HL-60 (cell line): ENCODE measurements around the gene ARHGEF4.

Source experiments
- DNase-seq, 2 experiments: peaks; one replicate each; pipeline ENCODE4 v3.0.0-alpha.2; 2010 to 2020; ENCODE audit warnings: low read depth in 1 of 2, low spot score in 1 of 2
- H3K27ac ChIP-seq: fragments of 250-450 bp; sonication (Bioruptor Pico); replicated peaks from 2 replicates; pipeline ENCODE4 v1.5.1; 2020; ENCODE audit warnings: mild to moderate bottlenecking, moderate library complexity
- H3K27me3 ChIP-seq: fragments of 250-450 bp; sonication (Bioruptor Pico); 2 replicates; pipeline ENCODE4 v1.5.1; 2021; ENCODE audit warnings: mild to moderate bottlenecking, moderate library complexity; ENCODE audit not compliant: insufficient read depth, poor library complexity, severe bottlenecking
- H3K4me3 ChIP-seq: replicated peaks from 2 replicates; pipeline ENCODE4 v1.5.1; 2011; ENCODE audit warnings: mild to moderate bottlenecking, control low read depth, low read length; ENCODE audit not compliant: insufficient read depth
- GABPA ChIP-seq: IDR thresholded peaks from 2 replicates; pipeline ENCODE4 v1.6.1; 2012; ENCODE audit warnings: low read depth
- POLR2AphosphoS5 ChIP-seq: IDR thresholded peaks from 2 replicates; pipeline ENCODE4 v1.6.1; 2012; ENCODE audit warnings: low read depth
- SPI1 ChIP-seq: IDR thresholded peaks from 2 replicates; pipeline ENCODE4 v1.6.1; 2012; ENCODE audit warnings: low read depth, mild to moderate bottlenecking, borderline replicate concordance
- TF ChIP-seq, protein P1 (sequence below): IDR thresholded peaks from one replicate; pipeline ENCODE4 v1.5.1; 2011; ENCODE audit warnings: low read length, control low read depth, inconsistent platforms; ENCODE audit not compliant: insufficient read depth
- TF ChIP-seq, protein P2 (sequence below): IDR thresholded peaks from 2 replicates; pipeline ENCODE4 v1.6.1; 2012; ENCODE audit warnings: low read depth; ENCODE audit not compliant: insufficient replicate concordance

ARHGEF4 gene

DNA sequence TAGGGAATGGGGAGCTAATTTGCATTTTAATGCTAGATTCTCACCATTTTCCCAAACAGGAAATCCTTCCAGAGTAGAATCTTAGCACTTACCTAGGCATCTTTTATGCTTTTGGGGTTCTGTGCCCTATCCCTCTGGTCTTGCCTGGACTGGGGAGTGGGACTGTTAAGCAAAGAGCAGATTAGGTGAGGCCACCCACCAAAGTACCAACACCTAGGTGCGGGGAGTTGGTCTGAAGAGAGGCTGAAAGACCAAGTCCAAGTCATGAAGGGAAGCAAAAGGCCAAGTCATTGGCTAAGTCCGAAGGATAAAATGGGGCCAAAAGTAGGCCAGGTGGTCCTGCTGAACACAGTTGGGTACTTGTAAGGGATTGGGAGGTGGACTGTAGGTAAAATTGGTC lies 169.8 kb downstream of the ARHGEF4 start:
- TF ChIP-seq, protein P1, sequence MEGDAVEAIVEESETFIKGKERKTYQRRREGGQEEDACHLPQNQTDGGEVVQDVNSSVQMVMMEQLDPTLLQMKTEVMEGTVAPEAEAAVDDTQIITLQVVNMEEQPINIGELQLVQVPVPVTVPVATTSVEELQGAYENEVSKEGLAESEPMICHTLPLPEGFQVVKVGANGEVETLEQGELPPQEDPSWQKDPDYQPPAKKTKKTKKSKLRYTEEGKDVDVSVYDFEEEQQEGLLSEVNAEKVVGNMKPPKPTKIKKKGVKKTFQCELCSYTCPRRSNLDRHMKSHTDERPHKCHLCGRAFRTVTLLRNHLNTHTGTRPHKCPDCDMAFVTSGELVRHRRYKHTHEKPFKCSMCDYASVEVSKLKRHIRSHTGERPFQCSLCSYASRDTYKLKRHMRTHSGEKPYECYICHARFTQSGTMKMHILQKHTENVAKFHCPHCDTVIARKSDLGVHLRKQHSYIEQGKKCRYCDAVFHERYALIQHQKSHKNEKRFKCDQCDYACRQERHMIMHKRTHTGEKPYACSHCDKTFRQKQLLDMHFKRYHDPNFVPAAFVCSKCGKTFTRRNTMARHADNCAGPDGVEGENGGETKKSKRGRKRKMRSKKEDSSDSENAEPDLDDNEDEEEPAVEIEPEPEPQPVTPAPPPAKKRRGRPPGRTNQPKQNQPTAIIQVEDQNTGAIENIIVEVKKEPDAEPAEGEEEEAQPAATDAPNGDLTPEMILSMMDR = no peak
- TF ChIP-seq POLR2AphosphoS5 (no peak), SPI1 (no peak), GABPA (no peak)
- TF ChIP-seq, protein P2, sequence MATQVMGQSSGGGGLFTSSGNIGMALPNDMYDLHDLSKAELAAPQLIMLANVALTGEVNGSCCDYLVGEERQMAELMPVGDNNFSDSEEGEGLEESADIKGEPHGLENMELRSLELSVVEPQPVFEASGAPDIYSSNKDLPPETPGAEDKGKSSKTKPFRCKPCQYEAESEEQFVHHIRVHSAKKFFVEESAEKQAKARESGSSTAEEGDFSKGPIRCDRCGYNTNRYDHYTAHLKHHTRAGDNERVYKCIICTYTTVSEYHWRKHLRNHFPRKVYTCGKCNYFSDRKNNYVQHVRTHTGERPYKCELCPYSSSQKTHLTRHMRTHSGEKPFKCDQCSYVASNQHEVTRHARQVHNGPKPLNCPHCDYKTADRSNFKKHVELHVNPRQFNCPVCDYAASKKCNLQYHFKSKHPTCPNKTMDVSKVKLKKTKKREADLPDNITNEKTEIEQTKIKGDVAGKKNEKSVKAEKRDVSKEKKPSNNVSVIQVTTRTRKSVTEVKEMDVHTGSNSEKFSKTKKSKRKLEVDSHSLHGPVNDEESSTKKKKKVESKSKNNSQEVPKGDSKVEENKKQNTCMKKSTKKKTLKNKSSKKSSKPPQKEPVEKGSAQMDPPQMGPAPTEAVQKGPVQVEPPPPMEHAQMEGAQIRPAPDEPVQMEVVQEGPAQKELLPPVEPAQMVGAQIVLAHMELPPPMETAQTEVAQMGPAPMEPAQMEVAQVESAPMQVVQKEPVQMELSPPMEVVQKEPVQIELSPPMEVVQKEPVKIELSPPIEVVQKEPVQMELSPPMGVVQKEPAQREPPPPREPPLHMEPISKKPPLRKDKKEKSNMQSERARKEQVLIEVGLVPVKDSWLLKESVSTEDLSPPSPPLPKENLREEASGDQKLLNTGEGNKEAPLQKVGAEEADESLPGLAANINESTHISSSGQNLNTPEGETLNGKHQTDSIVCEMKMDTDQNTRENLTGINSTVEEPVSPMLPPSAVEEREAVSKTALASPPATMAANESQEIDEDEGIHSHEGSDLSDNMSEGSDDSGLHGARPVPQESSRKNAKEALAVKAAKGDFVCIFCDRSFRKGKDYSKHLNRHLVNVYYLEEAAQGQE = no peak
- DNase-seq = no peak
- no peak overlapping the region for H3K27ac ChIP-seq
- H3K4me3 ChIP-seq = no peak overlapping the region
- H3K27me3 ChIP-seq = peaks cover 7% of the 10 kb centered on the region

DNA sequence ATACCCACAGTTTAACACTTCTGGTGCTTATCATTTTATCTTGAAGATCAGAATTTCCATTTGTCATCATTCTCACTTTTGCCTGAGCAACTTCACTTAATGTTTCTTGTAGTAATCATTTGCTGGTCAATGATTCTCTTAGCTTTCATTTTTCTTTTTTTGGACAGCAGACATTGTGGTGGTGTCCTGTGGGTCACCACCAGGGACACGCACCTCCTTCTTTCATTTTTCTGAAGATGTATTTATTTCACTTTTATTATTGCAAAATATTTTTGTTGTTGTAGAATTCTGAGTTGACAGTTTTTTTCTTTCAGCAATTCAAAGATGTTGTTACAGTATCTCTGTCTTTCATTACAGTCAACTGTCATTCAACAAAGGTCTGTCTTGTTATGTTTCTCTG lies 172.3 kb downstream of the ARHGEF4 start:
- peaks cover 10% of the 10 kb centered on the region for H3K27me3 ChIP-seq
- H3K27ac ChIP-seq = no peak overlapping the region
- no peak overlapping the region for H3K4me3 ChIP-seq
- TF ChIP-seq, protein P1 = no peak
- TF ChIP-seq SPI1 (no peak), GABPA (no peak), POLR2AphosphoS5 (no peak)
- TF ChIP-seq, protein P2 = no peak
- no peak for DNase-seq

DNA sequence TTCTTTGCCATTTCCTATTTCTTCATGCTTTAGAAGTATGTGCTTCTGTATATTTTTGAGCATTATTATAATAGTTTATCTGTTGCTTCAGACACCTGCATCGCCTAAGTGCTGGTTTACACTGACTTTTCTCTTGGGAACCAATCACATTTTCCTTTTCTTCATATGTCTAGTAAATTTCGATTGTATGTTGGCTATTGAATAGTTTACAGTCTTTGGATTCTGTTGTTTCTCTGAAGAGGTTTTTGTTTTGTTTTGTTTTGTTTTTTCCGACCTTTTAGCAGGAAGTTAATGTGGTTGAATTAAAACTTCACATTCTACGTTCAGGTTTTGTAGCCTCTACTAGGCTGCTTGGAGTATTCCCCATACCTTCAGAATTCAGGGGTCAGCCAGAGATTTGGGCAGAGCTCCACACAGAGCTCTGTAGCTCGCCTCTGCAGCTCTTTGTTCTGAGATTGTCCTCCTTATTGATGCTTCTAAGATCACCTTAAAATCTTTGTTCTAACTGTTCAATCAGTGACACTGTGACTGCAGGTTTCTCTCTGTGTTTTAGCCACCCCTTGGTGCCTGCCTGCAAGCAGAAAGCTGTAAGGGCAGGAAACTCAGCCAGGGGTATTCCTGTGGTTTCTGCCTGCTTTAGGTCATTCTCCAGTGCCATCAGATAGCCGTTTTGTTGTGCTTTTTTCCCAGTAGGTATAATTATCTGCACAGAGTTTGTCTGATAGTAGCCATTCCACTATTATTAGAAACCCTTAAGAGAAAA lies 173.2 kb downstream of the ARHGEF4 start:
- Histone ChIP-seq H3K27me3 (peaks cover 10% of the 10 kb centered on the region), H3K4me3 (no peak overlapping the region), H3K27ac (no peak overlapping the region)
- DNase-seq = no peak
- no peak for TF ChIP-seq GABPA
- TF ChIP-seq SPI1 = no peak
- TF ChIP-seq, protein P2 = no peak
- TF ChIP-seq, protein P1 = no peak
- no peak for TF ChIP-seq POLR2AphosphoS5
